GM12878 (cell line): Measurements from ENCODE around the gene NFYC. TPM values are rescaled to one million over a fixed set of nuclear protein-coding genes. Genes with fewer than 3 reads are reported as not detected.

ENCODE experiments used
- ATAC-seq: fragments of 200-7000 bp; cut with Tn5 transposase; 3 replicates; pipeline ENCODE4 v1.9.1; 2020; ENCODE audit warnings: mild to moderate bottlenecking, moderate library complexity
- BruUV-seq: library from RNA; stranded (reverse); fragments of 400-500 nt; replicated peaks from 2 replicates; lab custom pipeline; 2021; lab: Mats Ljungman, UMichigan
- CTCF ChIA-PET: fragments of 300-600 bp; sonication (Branson Sonifier 250); formaldehyde crosslinking; extraction: SDS; loops from one replicate; lab custom pipeline; 2021; ENCODE audit warnings: inconsistent platforms; lab: Yijun Ruan, JAX
- POLR2A ChIA-PET: fragments of 350-600 bp; formaldehyde crosslinking; extraction: SDS; loops from one replicate; lab custom pipeline; 2021; ENCODE audit warnings: inconsistent platforms; lab: Charles Lee
- RAD21 ChIA-PET: fragments of 300-600 bp; sonication (Branson Sonifier 250); formaldehyde crosslinking; loops from one replicate; lab custom pipeline; 2023; ENCODE audit warnings: antibody characterized with exemption; ENCODE audit not compliant: unreplicated experiment; lab: Charles Lee
- SMC1A ChIA-PET: fragments of 300-600 bp; sonication (Branson Sonifier 250); formaldehyde crosslinking; loops from one replicate; lab custom pipeline; 2023; ENCODE audit not compliant: unreplicated experiment, uncharacterized antibody; lab: Charles Lee
- DNase-seq: peaks from one replicate; pipeline ENCODE4 v3.0.0-alpha.2; 2011; ENCODE audit warnings: low read depth, low spot score
- FAIRE-seq: peaks from 3 replicates; lab custom pipeline; 2011; peaks lifted over from hg19 to GRCh38; lab: Jason Lieb, UNC
- H2AFZ ChIP-seq: 2 replicates; pipeline ENCODE4 v1.6.0; 2011; ENCODE audit warnings: low read depth, low read length, control low read depth; ENCODE audit not compliant: control insufficient read depth
- H3K27ac ChIP-seq: 2 replicates; pipeline ENCODE4 v1.5.1; 2011; ENCODE audit warnings: control low read depth; ENCODE audit not compliant: control insufficient read depth, insufficient read depth
- H3K27me3 ChIP-seq, 2 experiments: replicated peaks in 1 of 2; 2 replicates each; pipeline versions ENCODE4 v1.6.0 to v1.6.1; 2011; ENCODE audit warnings: low read length in 1 of 2; ENCODE audit not compliant: control insufficient read depth in 2 of 2, insufficient read depth in 2 of 2
- H3K36me3 ChIP-seq, 2 experiments: 2 replicates each; pipeline ENCODE4 v1.5.1; 2011; ENCODE audit warnings: low read length in 1 of 2; ENCODE audit not compliant: control insufficient read depth in 2 of 2, insufficient read depth in 2 of 2
- H3K4me1 ChIP-seq: 2 replicates; pipeline ENCODE4 v1.6.1; 2011; ENCODE audit warnings: mild to moderate bottlenecking, low read length, moderate library complexity, mixed read lengths; ENCODE audit not compliant: control insufficient read depth, insufficient read depth
- H3K4me2 ChIP-seq: 2 replicates; pipeline ENCODE4 v1.6.0; 2011; ENCODE audit warnings: control low read depth; ENCODE audit not compliant: control insufficient read depth, insufficient read depth
- H3K4me3 ChIP-seq: fragments of 200-600 bp; sonication (generic); 2 replicates; pipeline ENCODE4 v1.5.1; 2016
- H3K79me2 ChIP-seq: 2 replicates; pipeline ENCODE4 v1.6.0; 2011; ENCODE audit warnings: low read length; ENCODE audit not compliant: control insufficient read depth, insufficient read depth
- H3K9ac ChIP-seq: 2 replicates; pipeline ENCODE4 v1.8.0; 2011; ENCODE audit warnings: low read length, control low read depth, mixed read lengths; ENCODE audit not compliant: control insufficient read depth, insufficient read depth
- H3K9me3 ChIP-seq: replicated peaks from 3 replicates; pipeline ENCODE4 v1.5.1; 2011; ENCODE audit warnings: mild to moderate bottlenecking, low read length; ENCODE audit not compliant: control insufficient read depth, insufficient read depth
- H4K20me1 ChIP-seq: 2 replicates; pipeline ENCODE4 v1.6.0; 2011; ENCODE audit not compliant: control insufficient read depth, insufficient read depth
- ASH2L ChIP-seq: fragments of 300-600, 200-600 bp; sonication (generic); IDR thresholded peaks from 2 replicates; pipeline ENCODE4 v1.6.1; 2017; ENCODE audit warnings: low read depth, mild to moderate bottlenecking, borderline replicate concordance
- BRCA1 ChIP-seq: IDR thresholded peaks from 2 replicates; pipeline ENCODE4 v1.6.1; 2011; ENCODE audit warnings: low read depth, low read length, improper control_type of control experiment
- GABPA ChIP-seq: IDR thresholded peaks from 2 replicates; pipeline ENCODE4 v1.6.1; 2014; ENCODE audit warnings: antibody characterized with exemption, low read depth, mild to moderate bottlenecking, inconsistent platforms
- IKZF2 ChIP-seq, 2 experiments: fragments of 450-650 bp; IDR thresholded peaks; 2 replicates each; pipeline ENCODE4 v1.6.1; 2017; ENCODE audit warnings: mild to moderate bottlenecking in 2 of 2, moderate library complexity in 2 of 2
- MEF2A ChIP-seq: IDR thresholded peaks from 2 replicates; pipeline ENCODE4 v1.6.1; 2011; ENCODE audit warnings: low read depth, mild to moderate bottlenecking, low read length, moderate library complexity; ENCODE audit not compliant: insufficient read depth
- MYC ChIP-seq: IDR thresholded peaks from 2 replicates; pipeline ENCODE4 v1.6.1; 2011; ENCODE audit warnings: mild to moderate bottlenecking, low read length, moderate library complexity, inconsistent platforms; ENCODE audit not compliant: insufficient read depth, insufficient replicate concordance, insufficient read length, severe bottlenecking
- RBBP5 ChIP-seq: fragments of 200-600 bp; sonication (generic); conservative IDR thresholded peaks from 2 replicates; pipeline ENCODE4 v1.6.1; 2016
- ZBTB11 ChIP-seq: fragments of 450-650 bp; formaldehyde crosslinking; IDR thresholded peaks from 2 replicates; pipeline ENCODE4 v1.5.0; 2022; ENCODE audit warnings: mild to moderate bottlenecking, missing genetic modification characterization
- WGBS: methylation state at CpG from one replicate; pipeline ENCODE4 v1.1.6; 2016; ENCODE audit warnings: low lambda C conversion rate; ENCODE audit not compliant: insufficient replicate concordance, insufficient coverage; ENCODE audit errors: missing lambda C conversion rate; 5-methylcytosine and 5-hydroxymethylcytosine counted together
- in situ Hi-C: fragments of 300-500 bp; cut with MboI; formaldehyde crosslinking; loops from 9 replicates; pipeline ENCODE4 v1.14.3; 2018; ENCODE audit warnings: mixed read lengths
- intact Hi-C: fragments of 100-400 bp; cut with micrococcal nuclease; formaldehyde crosslinking; loops from one replicate; pipeline ENCODE4 v1.14.2; 2022; ENCODE audit not compliant: unreplicated experiment
- polyA plus RNA-seq, 11 experiments: library from polyadenylated mRNA; depleted of rRNA in 4 of 11; unstranded in 6 of 11; stranded (reverse) in 5 of 11; fragments of >200 nt; fragmentation: Nextera tagmentation in 4 of 11; fragmentation: Illumina TruSeq in 1 of 11; extraction: Ambion mirVana in 4 of 11; extraction: Trizol in 1 of 11; gene quantifications; 1 replicate in 1 of 11; 2 replicates in 10 of 11; pipeline versions ENCODE4 v1.2.1 to v1.2.3, GENCODE V29; 2011 to 2016; ENCODE audit warnings: inconsistent platforms in 2 of 11, missing spikeins in 2 of 11, low read depth in 1 of 11
- total RNA-seq, 4 experiments: library from RNA; depleted of rRNA in 3 of 4; stranded (reverse); fragments of >200 nt in 3 of 4; fragmentation: Illumina TruSeq in 1 of 4; extraction: Trizol in 1 of 4; gene quantifications; 2 replicates each; pipeline versions ENCODE4 v1.2.1 to v1.2.3, GENCODE V29; 2013 to 2021

The NFYC gene
- total and polyA plus RNA-seq, 10 of the 15 experiments (the other 5 are each of a cell fraction or from before 2014, with no cell fraction given), result 4.3 to 84.2 (median 58.3) TPM

- no peak for TF ChIP-seq ZBTB11
Observed at GRCh38 chr1:40766560-40766959, 75.1 kb downstream of the NFYC start (continued).

GRCh38 chr1:40768146-40768990 is 76.9 kb downstream of the NFYC start:
- SMC1A ChIA-PET, result interaction anchor here (0.5 to 1.6 kb wide), 5 partner anchors 18 to 623 kb away, joined by 3 to 4 read pairs (median 4); no protein-coding TSS in a partner anchor
- intact Hi-C loops, result no loop called here
- RAD21 ChIA-PET, result interaction anchor here (0.8 to 1.0 kb wide), 2 partner anchors 15 to 25 kb away, joined by 3 read pairs; no protein-coding TSS in a partner anchor
- H3K4me3 ChIP-seq, result no peak overlapping the region
- DNase-seq (no peak), FAIRE-seq (no peak), ATAC-seq (no peak)
- BruUV-seq, result no TSS peak
- no peak overlapping the region for H3K27ac ChIP-seq
- in situ Hi-C loops, result no loop called here
- no peak overlapping the region for H2AFZ ChIP-seq
- no peaks in the 10 kb centered on the region for H3K27me3 ChIP-seq
- TF ChIP-seq MYC, result no peak
- no peak for TF ChIP-seq IKZF2 (IDR thresholded peaks at IDR 0.05)
- no peak for TF ChIP-seq GABPA
- no peak for TF ChIP-seq ASH2L
- TF ChIP-seq MEF2A, result no peak
- TF ChIP-seq RBBP5, result no peak
- TF ChIP-seq BRCA1, result no peak
- no peak overlapping the region for H3K4me2 ChIP-seq
- no peak overlapping the region for H3K9ac ChIP-seq
- WGBS, result 96% methylated on average over 7 of the region's 7 CpGs
- H3K79me2 ChIP-seq, result peaks cover 5% of the 10 kb centered on the region; the same call in 1 of the 2 replicates
- H3K4me1 ChIP-seq, result peaks cover 19% of the 10 kb centered on the region
- CTCF ChIA-PET, result interaction anchor here (0.7 to 1.1 kb wide), 5 partner anchors 8 to 79 kb away, joined by 3 read pairs; no protein-coding TSS in a partner anchor
- POLR2A ChIA-PET, result interaction anchor here (1.4 kb wide), 1 partner anchor 77 kb away, joined by 3 read pairs; no protein-coding TSS in a partner anchor
- H3K9me3 ChIP-seq, result no peaks in the 10 kb centered on the region
- H4K20me1 ChIP-seq, result no peaks in the 10 kb centered on the region
- H3K36me3 ChIP-seq, result peaks cover 43 to 60% of the 10 kb centered on the region in 2 experiments
